ENCODE data around the gene CD3E. TPM values are rescaled to one million over a fixed set of nuclear protein-coding genes. Genes with fewer than 3 reads are reported as not detected.

Gene CD3E
- total RNA-seq, 3 donors from 2014 or later: 0.66 to 6.0 (median 2.1) TPM

DNA sequence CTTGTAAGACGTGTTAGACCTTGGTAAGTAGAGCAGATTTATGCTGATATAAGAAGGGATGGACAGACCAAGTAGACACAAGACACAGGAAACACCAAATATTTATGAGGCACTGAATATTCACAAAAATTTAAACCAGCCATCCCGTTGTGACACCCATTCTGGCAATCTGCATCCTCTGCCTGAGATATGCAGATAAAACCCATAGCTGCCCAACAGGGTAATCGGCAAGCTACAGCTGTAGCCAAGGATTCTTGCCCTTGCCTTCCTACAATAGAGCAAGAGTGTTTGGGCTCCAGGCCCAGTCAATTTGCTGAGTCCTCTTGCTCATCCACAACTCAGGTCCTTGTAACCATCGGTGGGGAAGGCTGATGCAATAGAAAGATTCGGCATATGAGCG, 21.9 kb upstream of the CD3E start:
- DNase-seq (ENCODE audit: low spot score in 2 of 2): no peak
- Histone ChIP-seq H3K4me3 (no peak overlapping the region), H3K4me1 (no peaks in the 10 kb centered on the region), H3K9me3 (no peaks in the 10 kb centered on the region), H3K27me3 (no peaks in the 10 kb centered on the region), H3K36me3 (no peaks in the 10 kb centered on the region), H3K27ac (no peak overlapping the region)
- intact Hi-C loops (cut with DNase I; ENCODE audit: low total_unique reads): no loop called here
- TF ChIP-seq POLR2A (IDR thresholded peaks at IDR 0.05) (no peak), POLR2AphosphoS5 (IDR thresholded peaks at IDR 0.05) (no peak)
- TF ChIP-seq, protein P1, sequence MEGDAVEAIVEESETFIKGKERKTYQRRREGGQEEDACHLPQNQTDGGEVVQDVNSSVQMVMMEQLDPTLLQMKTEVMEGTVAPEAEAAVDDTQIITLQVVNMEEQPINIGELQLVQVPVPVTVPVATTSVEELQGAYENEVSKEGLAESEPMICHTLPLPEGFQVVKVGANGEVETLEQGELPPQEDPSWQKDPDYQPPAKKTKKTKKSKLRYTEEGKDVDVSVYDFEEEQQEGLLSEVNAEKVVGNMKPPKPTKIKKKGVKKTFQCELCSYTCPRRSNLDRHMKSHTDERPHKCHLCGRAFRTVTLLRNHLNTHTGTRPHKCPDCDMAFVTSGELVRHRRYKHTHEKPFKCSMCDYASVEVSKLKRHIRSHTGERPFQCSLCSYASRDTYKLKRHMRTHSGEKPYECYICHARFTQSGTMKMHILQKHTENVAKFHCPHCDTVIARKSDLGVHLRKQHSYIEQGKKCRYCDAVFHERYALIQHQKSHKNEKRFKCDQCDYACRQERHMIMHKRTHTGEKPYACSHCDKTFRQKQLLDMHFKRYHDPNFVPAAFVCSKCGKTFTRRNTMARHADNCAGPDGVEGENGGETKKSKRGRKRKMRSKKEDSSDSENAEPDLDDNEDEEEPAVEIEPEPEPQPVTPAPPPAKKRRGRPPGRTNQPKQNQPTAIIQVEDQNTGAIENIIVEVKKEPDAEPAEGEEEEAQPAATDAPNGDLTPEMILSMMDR (IDR thresholded peaks at IDR 0.05): no peak

DNA sequence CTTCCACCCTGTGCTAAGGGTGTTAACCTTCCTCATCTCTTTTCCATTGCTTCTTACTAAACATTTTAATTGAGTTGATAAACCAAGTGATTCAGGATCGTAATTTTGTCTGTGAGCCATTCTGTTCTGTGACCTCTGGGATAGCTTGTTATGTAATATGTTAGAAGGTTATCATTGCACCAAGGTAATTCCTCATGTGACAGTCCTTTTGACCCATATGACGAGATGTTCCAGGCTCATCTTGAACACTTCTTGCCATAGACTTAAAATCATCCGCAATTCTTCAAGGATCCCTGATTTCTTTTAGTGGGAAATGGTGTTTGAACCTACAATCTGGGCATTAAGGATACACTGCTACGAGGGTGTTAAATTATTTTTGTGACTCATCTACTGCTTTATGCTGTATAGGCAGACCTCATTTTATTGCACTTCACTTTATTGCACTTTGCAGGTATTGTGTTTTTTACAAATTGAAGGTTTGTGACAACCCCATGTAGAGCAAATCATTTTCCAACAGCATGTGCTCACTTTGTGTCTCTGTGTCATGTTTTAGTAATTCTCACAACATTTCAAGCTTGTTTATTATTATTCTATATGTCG, 21.4 kb upstream of the CD3E start:
- TF ChIP-seq, protein P1 (IDR thresholded peaks at IDR 0.05): no peak
- TF ChIP-seq POLR2AphosphoS5 (IDR thresholded peaks at IDR 0.05) (no peak), POLR2A (IDR thresholded peaks at IDR 0.05) (no peak)
- no peak overlapping the region for H3K4me3 ChIP-seq
- H3K4me1 ChIP-seq: no peaks in the 10 kb centered on the region
- H3K27ac ChIP-seq: no peak overlapping the region
- no peaks in the 10 kb centered on the region for H3K27me3 ChIP-seq
- no peak for DNase-seq (ENCODE audit: low spot score in 2 of 2)
- intact Hi-C loops (cut with DNase I; ENCODE audit: low total_unique reads): no loop called here
- no peaks in the 10 kb centered on the region for H3K36me3 ChIP-seq
- H3K9me3 ChIP-seq: no peaks in the 10 kb centered on the region

DNA sequence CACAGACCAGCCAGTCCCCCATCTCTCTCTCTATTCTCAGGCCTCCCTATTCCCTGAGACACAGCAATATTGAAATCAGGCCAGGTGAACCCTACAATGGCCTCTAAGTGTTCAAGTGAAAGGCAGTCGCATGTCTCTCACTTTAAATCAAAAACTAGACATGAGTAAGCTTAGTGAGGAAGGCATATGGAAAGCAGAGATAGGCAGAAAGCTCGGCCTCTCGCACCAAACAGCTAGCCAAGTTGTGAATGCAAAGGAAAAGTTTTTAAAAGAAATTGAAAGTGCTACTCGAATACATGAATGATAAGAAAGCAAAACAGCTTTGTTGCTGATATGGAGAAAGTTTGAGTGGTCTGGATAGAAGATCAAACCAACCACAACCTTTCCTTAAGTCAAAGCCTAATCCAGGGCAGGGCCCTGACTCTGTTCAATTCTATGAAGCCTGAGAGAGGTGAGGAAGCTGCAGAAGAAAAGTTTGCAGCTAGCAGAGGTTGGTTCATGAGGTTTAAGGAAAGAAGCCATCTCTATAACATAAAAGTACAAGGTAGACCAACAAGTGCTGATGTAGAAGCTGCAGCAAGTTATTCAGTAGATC, 20.7 kb upstream of the CD3E start:
- H3K27me3 ChIP-seq: no peaks in the 10 kb centered on the region
- no peaks in the 10 kb centered on the region for H3K36me3 ChIP-seq
- no peak for DNase-seq (ENCODE audit: low spot score in 2 of 2)
- no peaks in the 10 kb centered on the region for H3K4me1 ChIP-seq
- TF ChIP-seq POLR2AphosphoS5 (IDR thresholded peaks at IDR 0.05) (no peak), POLR2A (IDR thresholded peaks at IDR 0.05) (no peak)
- TF ChIP-seq, protein P1 (IDR thresholded peaks at IDR 0.05): no peak
- H3K4me3 ChIP-seq: no peak overlapping the region
- no peaks in the 10 kb centered on the region for H3K9me3 ChIP-seq
- intact Hi-C loops (cut with DNase I; ENCODE audit: low total_unique reads): no loop called here
- no peak overlapping the region for H3K27ac ChIP-seq

DNA sequence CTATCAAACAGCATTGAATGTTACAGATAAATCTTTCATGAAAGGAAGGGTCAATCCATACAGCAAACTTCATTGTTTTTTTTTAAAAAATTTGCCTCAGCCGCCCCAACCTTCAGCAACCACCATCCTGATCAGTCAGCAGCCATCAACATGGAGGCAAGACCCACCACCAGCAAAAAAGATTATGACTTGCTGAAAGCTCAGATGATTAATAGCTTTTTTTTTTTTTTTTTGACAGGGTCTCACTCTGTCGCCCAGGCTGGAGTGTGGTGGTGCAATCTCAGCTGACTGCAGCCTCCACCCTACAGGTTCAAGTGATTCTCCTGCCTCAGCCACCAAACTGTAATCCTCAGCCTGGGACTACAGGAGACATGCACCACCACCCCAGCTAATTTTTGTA, 18.0 kb upstream of the CD3E start:
- no peak for TF ChIP-seq POLR2A (IDR thresholded peaks at IDR 0.05)
- TF ChIP-seq, protein P1 (IDR thresholded peaks at IDR 0.05): no peak
- TF ChIP-seq POLR2AphosphoS5 (IDR thresholded peaks at IDR 0.05): no peak
- Histone ChIP-seq H3K27ac (no peak overlapping the region), H3K4me3 (no peak overlapping the region), H3K27me3 (no peaks in the 10 kb centered on the region), H3K36me3 (no peaks in the 10 kb centered on the region), H3K4me1 (no peaks in the 10 kb centered on the region), H3K9me3 (no peaks in the 10 kb centered on the region)
- intact Hi-C loops (cut with DNase I; ENCODE audit: low total_unique reads): no loop called here
- no peak for DNase-seq (ENCODE audit: low spot score in 2 of 2)

GRCh38 chr11:118287006-118287405, 17.5 kb upstream of the CD3E start:
- Histone ChIP-seq H3K27me3 (no peaks in the 10 kb centered on the region), H3K4me3 (no peak overlapping the region), H3K4me1 (no peaks in the 10 kb centered on the region), H3K9me3 (no peaks in the 10 kb centered on the region), H3K27ac (no peak overlapping the region), H3K36me3 (no peaks in the 10 kb centered on the region)
- intact Hi-C loops (cut with DNase I; ENCODE audit: low total_unique reads): no loop called here
- no peak for TF ChIP-seq POLR2AphosphoS5 (IDR thresholded peaks at IDR 0.05)
- TF ChIP-seq, protein P1 (IDR thresholded peaks at IDR 0.05): no peak
- TF ChIP-seq POLR2A (IDR thresholded peaks at IDR 0.05): no peak
- DNase-seq (ENCODE audit: low spot score in 2 of 2): no peak
